ENCODE measurements around the gene ZNF286A.
"Not testable (repeated sequence)": the region's sequence is repeated elsewhere in the genome, so short reads cannot be mapped to it uniquely, and the experiment has no call there.

The ZNF286A gene

GRCh38 chr17:15704239-15704638 lies 4.7 kb downstream of the ZNF286A start:
- not testable (repeated sequence) for DNase-seq

GRCh38 chr17:15704813-15705212 lies 5.3 kb downstream of the ZNF286A start:
- DNase-seq = not testable (repeated sequence)

- DNase-seq = not testable (repeated sequence)
Observed at GRCh38 chr17:15708879-15709278, 9.3 kb downstream of the ZNF286A start.

GRCh38 chr17:15716601-15717563 lies 17.3 kb downstream of the ZNF286A start:
- not testable (repeated sequence) for DNase-seq

- not testable (repeated sequence) for DNase-seq
Observed at GRCh38 chr17:15730535-15730934, 31.0 kb downstream of the ZNF286A start.

- DNase-seq = not testable (repeated sequence)
Observed at GRCh38 chr17:15731900-15732299, 32.3 kb downstream of the ZNF286A start, which contains the start of gene TBC1D26. TBC1D26 (plus strand) TSS chr17:15732283; CDS start chr17:15735349, 3,066 bp downstream.

- not testable (repeated sequence) for DNase-seq
Observed at GRCh38 chr17:15733174-15733789, 33.7 kb downstream of the ZNF286A start.

GRCh38 chr17:15736578-15736977 lies 37.0 kb downstream of the ZNF286A start:
- not testable (repeated sequence) for DNase-seq

GRCh38 chr17:15738066-15738465 lies 38.5 kb downstream of the ZNF286A start:
- no peak for DNase-seq

- not testable (repeated sequence) for DNase-seq
Observed at GRCh38 chr17:15739259-15739658, 39.7 kb downstream of the ZNF286A start.

GRCh38 chr17:15740041-15740440 lies 40.5 kb downstream of the ZNF286A start:
- not testable (repeated sequence) for DNase-seq

GRCh38 chr17:15740570-15741120 lies 41.1 kb downstream of the ZNF286A start:
- DNase-seq = no peak

- no peak for DNase-seq
Observed at GRCh38 chr17:15741624-15742023, 42.1 kb downstream of the ZNF286A start.

- DNase-seq = no peak
Observed at GRCh38 chr17:15742051-15742795, 42.7 kb downstream of the ZNF286A start.

- DNase-seq = no peak
Observed at GRCh38 chr17:15742921-15743320, 43.4 kb downstream of the ZNF286A start.

GRCh38 chr17:15744074-15744676 lies 44.6 kb downstream of the ZNF286A start:
- DNase-seq = no peak

- no peak for DNase-seq
Observed at GRCh38 chr17:15744885-15745284, 45.3 kb downstream of the ZNF286A start.

GRCh38 chr17:15749403-15749802 lies 49.9 kb downstream of the ZNF286A start:
- not testable (repeated sequence) for DNase-seq

- DNase-seq = not testable (repeated sequence)
Observed at GRCh38 chr17:15768865-15769533, 69.4 kb downstream of the ZNF286A start.

Measured in activated naive CD4-positive, alpha-beta T cell treated with Interleukin-2 at 50 U/mL for 16 hours (primary cell).